K562 (cell line): ENCODE data around the gene RMC1. TPM values are rescaled to one million over a fixed set of nuclear protein-coding genes. Genes with fewer than 3 reads are reported as not detected.

Experiments used
- ATAC-seq: fragments of 200-7000 bp; cut with Tn5 transposase; 3 replicates; pipeline ENCODE4 v1.9.1; 2020; ENCODE audit warnings: moderate library complexity
- BruUV-seq: library from RNA; stranded (reverse); fragments of 400-500 nt; replicated peaks from 2 replicates; lab custom pipeline; 2021; lab: Mats Ljungman, UMichigan
- CTCF ChIA-PET: fragments of 300-600 bp; formaldehyde crosslinking; extraction: SDS; loops from one replicate; lab custom pipeline; 2021; ENCODE audit warnings: low intra/inter-chr PET ratio; lab: Yijun Ruan, JAX
- POLR2A ChIA-PET: fragments of 300-600, 350-650 bp; sonication (Branson Sonifier 250); formaldehyde crosslinking; extraction: SDS; loops from one replicate; lab custom pipeline; 2021; ENCODE audit warnings: antibody characterized with exemption, inconsistent platforms; lab: Yijun Ruan, JAX
- DNase-seq, 4 experiments: peaks; one replicate each; pipeline versions ENCODE4 v3.0.0 to v3.0.0-alpha.2; 2011 to 2018; ENCODE audit warnings: low spot score in 3 of 4, mixed read lengths in 3 of 4; ENCODE audit errors: extremely low read depth in 1 of 4
- FAIRE-seq: peaks from 2 replicates; lab custom pipeline; 2011; peaks lifted over from hg19 to GRCh38; lab: Jason Lieb, UNC
- H2AFZ ChIP-seq: 2 replicates; pipeline ENCODE4 v1.6.0; 2011; ENCODE audit warnings: low read depth, low read length, control low read depth, inconsistent platforms
- H3K27ac ChIP-seq: fragments of 200-600 bp; 3 replicates; pipeline ENCODE4 v1.8.0; 2011; ENCODE audit warnings: low read depth, mild to moderate bottlenecking, control low read depth, inconsistent platforms, low read length, moderate library complexity, mixed read lengths; ENCODE audit errors: extremely low read depth
- H3K27me3 ChIP-seq, 2 experiments: fragments of 300-600 bp in 1 of 2; 2 replicates in 1 of 2; 3 replicates in 1 of 2; pipeline versions ENCODE4 v1.6.0 to v1.8.0; 2011; ENCODE audit warnings: inconsistent platforms in 2 of 2, low read length in 2 of 2, mild to moderate bottlenecking in 1 of 2, mixed read lengths in 1 of 2, moderate library complexity in 1 of 2; ENCODE audit not compliant: control insufficient read depth in 2 of 2, insufficient read depth in 2 of 2
- H3K36me3 ChIP-seq: fragments of 300-600 bp; 3 replicates; pipeline ENCODE4 v1.8.0; 2011; ENCODE audit warnings: mild to moderate bottlenecking, low read length, inconsistent platforms; ENCODE audit not compliant: control insufficient read depth, insufficient read depth
- H3K4me1 ChIP-seq, 2 experiments: fragments of 200-600 bp in 1 of 2; replicated peaks in 1 of 2; 2 replicates in 1 of 2; 3 replicates in 1 of 2; pipeline versions ENCODE4 v1.5.1 to v1.8.0; 2011; ENCODE audit warnings: inconsistent platforms in 2 of 2, low read length in 2 of 2, mild to moderate bottlenecking in 1 of 2, mixed read lengths in 1 of 2, moderate library complexity in 1 of 2; ENCODE audit not compliant: control insufficient read depth in 2 of 2, insufficient read depth in 2 of 2
- H3K4me2 ChIP-seq: 2 replicates; pipeline ENCODE4 v1.6.1; 2011; ENCODE audit warnings: low read length, control low read depth, inconsistent platforms, mixed read lengths; ENCODE audit not compliant: insufficient read depth
- H3K4me3 ChIP-seq: fragments of 200-600 bp; sonication (generic), shearing (Covaris generic); 2 replicates; pipeline ENCODE4 v1.5.1; 2016; ENCODE audit warnings: control low read depth, inconsistent platforms
- H3K79me2 ChIP-seq: fragments of 200-600 bp; 3 replicates; pipeline ENCODE4 v1.8.0; 2011; ENCODE audit warnings: low read length, inconsistent platforms; ENCODE audit not compliant: control insufficient read depth, insufficient read depth
- H3K9ac ChIP-seq, 2 experiments: 2 replicates each; pipeline versions ENCODE4 v1.6.0 to v1.6.1; 2011; ENCODE audit warnings: low read depth in 2 of 2, low read length in 2 of 2, control low read depth in 1 of 2, inconsistent platforms in 1 of 2, mild to moderate bottlenecking in 1 of 2, mixed read lengths in 1 of 2; ENCODE audit not compliant: insufficient read depth in 1 of 2
- H3K9me1 ChIP-seq: one replicate; pipeline ENCODE4 v1.6.0; 2011; ENCODE audit warnings: inconsistent platforms, mild to moderate bottlenecking, low read length, moderate library complexity; ENCODE audit not compliant: control insufficient read depth, insufficient read depth
- H3K9me3 ChIP-seq: replicated peaks from 2 replicates; pipeline ENCODE4 v1.5.1; 2011; ENCODE audit warnings: low read depth, low read length, inconsistent platforms; ENCODE audit not compliant: control insufficient read depth, insufficient read depth
- H4K20me1 ChIP-seq: replicated peaks from 2 replicates; pipeline ENCODE4 v1.6.1; 2011; ENCODE audit warnings: low read length, inconsistent platforms, mixed read lengths; ENCODE audit not compliant: control insufficient read depth, insufficient read depth
- JUN ChIP-seq, 2 experiments: sonication (generic) in 1 of 2; formaldehyde crosslinking in 1 of 2; IDR thresholded peaks; 2 replicates each; pipeline versions ENCODE4 v1.6.1 to v1.8.0; 2012 to 2022; ENCODE audit warnings: borderline replicate concordance in 2 of 2, mild to moderate bottlenecking in 2 of 2, improper control_type of control experiment in 1 of 2, low read depth in 1 of 2, low read length in 1 of 2, missing genetic modification reagents in 1 of 2
- L3MBTL2 ChIP-seq: fragments of 450-650 bp; IDR thresholded peaks from 2 replicates; pipeline ENCODE4 v1.6.1; 2016; ENCODE audit warnings: mild to moderate bottlenecking, moderate library complexity
- PRMT5 ChIP-seq: sonication (generic); formaldehyde crosslinking; IDR thresholded peaks from 2 replicates; pipeline ENCODE4 v1.5.0; 2020; ENCODE audit warnings: missing genetic modification reagents
- RNF2 ChIP-seq: sonication (generic); IDR thresholded peaks from 2 replicates; pipeline ENCODE4 v1.6.1; 2016
- SLC30A9 ChIP-seq: fragments of 250-450 bp; sonication (Bioruptor Pico); IDR thresholded peaks from 2 replicates; pipeline ENCODE4 v1.8.0; 2022; ENCODE audit warnings: mild to moderate bottlenecking, moderate library complexity
- ZNF23 ChIP-seq: fragments of 250-450 bp; sonication (Bioruptor Pico); IDR thresholded peaks from 2 replicates; pipeline ENCODE4 v1.4.0; 2020; ENCODE audit warnings: mild to moderate bottlenecking
- ZNF263 ChIP-seq: sonication (generic); formaldehyde crosslinking; IDR thresholded peaks from 2 replicates; pipeline ENCODE4 v1.8.0; 2022; ENCODE audit warnings: mild to moderate bottlenecking, missing genetic modification reagents, borderline replicate concordance
- ZNF551 ChIP-seq: fragments of 250-450 bp; sonication (Bioruptor Pico); IDR thresholded peaks from 2 replicates; pipeline ENCODE4 v1.5.0; 2021; ENCODE audit warnings: mild to moderate bottlenecking, moderate library complexity
- WGBS: fragments of 100-300 bp; shearing (Covaris generic); methylation state at CpG from one replicate; pipeline ENCODE4 v1.1.6; 2016; ENCODE audit warnings: low coverage, mixed read lengths; ENCODE audit not compliant: insufficient coverage; ENCODE audit errors: missing lambda C conversion rate; 5-methylcytosine and 5-hydroxymethylcytosine counted together
- in situ Hi-C: fragments of 300-500 bp; cut with MboI; formaldehyde crosslinking; loops from 4 replicates; pipeline ENCODE4 v1.15.0; 2018; ENCODE audit warnings: inconsistent platforms, mixed read lengths
- intact Hi-C: fragments of 100-400 bp; cut with micrococcal nuclease; formaldehyde crosslinking; loops from 2 replicates; pipeline ENCODE4 v1.14.2; 2022
- polyA plus RNA-seq, 8 experiments: library from polyadenylated mRNA; depleted of rRNA in 4 of 8; stranded (reverse) in 5 of 8; unstranded in 3 of 8; fragments of >200 nt; fragmentation: Nextera tagmentation in 2 of 8; fragmentation: Illumina TruSeq in 1 of 8; extraction: Ambion mirVana in 2 of 8; extraction: Trizol in 1 of 8; gene quantifications; 2 replicates each; pipeline versions ENCODE4 v1.2.1 to v1.2.3, GENCODE V29; 2011 to 2014; ENCODE audit warnings: inconsistent platforms in 1 of 8, missing spikeins in 1 of 8
- total RNA-seq, 7 experiments: library from RNA; depleted of rRNA in 6 of 7; stranded (reverse); fragments of >200 nt in 6 of 7; fragmentation: Illumina TruSeq in 2 of 7; extraction: Trizol in 2 of 7; gene quantifications; 2 replicates each; pipeline versions ENCODE4 v1.2.1 to v1.2.3, GENCODE V29; 2011 to 2021; ENCODE audit warnings: low replicate concordance in 1 of 7
- TF ChIP-seq, protein P1 (sequence below): fragments of 450-650 bp; formaldehyde crosslinking; IDR thresholded peaks from 2 replicates; pipeline ENCODE4 v1.4.0; 2020; ENCODE audit warnings: mild to moderate bottlenecking, mixed read lengths
- TF ChIP-seq, protein P2 (sequence below): fragments of 450-650 bp; formaldehyde crosslinking; IDR thresholded peaks from 2 replicates; pipeline ENCODE4 v1.4.0; 2020; ENCODE audit warnings: mild to moderate bottlenecking
- TF ChIP-seq, protein P3 (sequence below): fragments of 200-400 bp; formaldehyde crosslinking; IDR thresholded peaks from 2 replicates; pipeline ENCODE4 v1.6.1; 2017; ENCODE audit warnings: mild to moderate bottlenecking, low read depth, low read length, moderate library complexity
- TF ChIP-seq, protein P4 (sequence below): IDR thresholded peaks from 3 replicates; pipeline ENCODE4 v1.6.1; 2011; ENCODE audit warnings: borderline replicate concordance, mild to moderate bottlenecking, moderate library complexity; ENCODE audit not compliant: insufficient read length; ENCODE audit errors: extremely low read depth

Gene RMC1
- total and polyA plus RNA-seq, 9 of the 15 experiments (the other 6 are each of a cell fraction or from before 2014, with no cell fraction given): 7.5 to 42.4 (median 35.5) TPM

DNA sequence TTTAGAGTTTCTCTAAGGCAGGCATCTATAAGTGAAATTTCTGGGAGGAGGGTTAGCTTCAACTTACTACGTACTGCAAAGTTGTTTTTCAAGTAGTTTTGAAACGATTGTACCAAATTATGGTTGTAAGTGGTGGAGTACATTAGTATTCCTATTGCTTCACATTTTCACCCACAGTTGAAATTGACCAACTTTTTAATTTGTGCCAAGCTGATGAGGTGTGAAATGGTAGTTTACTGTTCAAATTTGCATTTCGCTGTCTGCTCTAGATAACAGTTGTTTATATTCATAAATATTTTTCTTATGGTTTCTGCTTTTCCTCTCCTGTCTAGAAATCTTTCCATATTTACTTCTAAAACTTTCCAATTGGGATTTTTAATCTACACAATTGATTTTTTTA, 64.4 kb downstream of the RMC1 start:
- CTCF ChIA-PET: no interaction called here
- no peaks in the 10 kb centered on the region for H3K9me1 ChIP-seq
- ATAC-seq: no peak
- no peak overlapping the region for H2AFZ ChIP-seq
- no peaks in the 10 kb centered on the region for H4K20me1 ChIP-seq
- H3K79me2 ChIP-seq: no peaks in the 10 kb centered on the region
- no peak overlapping the region for H3K4me2 ChIP-seq
- H3K36me3 ChIP-seq: peaks cover 86% of the 10 kb centered on the region
- intact Hi-C loops (no loop called here), in situ Hi-C loops (no loop called here)
- H3K4me3 ChIP-seq: no peak overlapping the region
- H3K27ac ChIP-seq: no peak overlapping the region
- H3K9ac ChIP-seq: no peak overlapping the region
- POLR2A ChIA-PET: no interaction called here
- no peak for DNase-seq
- no peaks in the 10 kb centered on the region for H3K27me3 ChIP-seq
- no peak for FAIRE-seq
- no peaks in the 10 kb centered on the region for H3K9me3 ChIP-seq
- no TSS peak for BruUV-seq
- 96% methylated on average over 3 of the region's 3 CpGs for WGBS
- TF ChIP-seq PRMT5 (no peak), L3MBTL2 (no peak), ZNF23 (CRISPR knock-in tag) (no peak), SLC30A9 (CRISPR knock-in tag) (no peak), JUN (IDR thresholded peaks at IDR 0.05; ENCODE audit: borderline replicate concordance, low read depth, low read length) (no peak), JUN (CRISPR knock-in tag; IDR thresholded peaks at IDR 0.05; ENCODE audit: borderline replicate concordance) (no peak), ZNF263 (no peak), ZNF551 (no peak), RNF2 (no peak)
- TF ChIP-seq, protein P1, sequence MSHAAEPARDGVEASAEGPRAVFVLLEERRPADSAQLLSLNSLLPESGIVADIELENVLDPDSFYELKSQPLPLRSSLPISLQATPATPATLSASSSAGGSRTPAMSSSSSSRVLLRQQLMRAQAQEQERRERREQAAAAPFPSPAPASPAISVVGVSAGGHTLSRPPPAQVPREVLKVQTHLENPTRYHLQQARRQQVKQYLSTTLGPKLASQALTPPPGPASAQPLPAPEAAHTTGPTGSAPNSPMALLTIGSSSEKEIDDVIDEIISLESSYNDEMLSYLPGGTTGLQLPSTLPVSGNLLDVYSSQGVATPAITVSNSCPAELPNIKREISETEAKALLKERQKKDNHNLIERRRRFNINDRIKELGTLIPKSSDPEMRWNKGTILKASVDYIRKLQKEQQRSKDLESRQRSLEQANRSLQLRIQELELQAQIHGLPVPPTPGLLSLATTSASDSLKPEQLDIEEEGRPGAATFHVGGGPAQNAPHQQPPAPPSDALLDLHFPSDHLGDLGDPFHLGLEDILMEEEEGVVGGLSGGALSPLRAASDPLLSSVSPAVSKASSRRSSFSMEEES: no peak
- TF ChIP-seq, protein P2, sequence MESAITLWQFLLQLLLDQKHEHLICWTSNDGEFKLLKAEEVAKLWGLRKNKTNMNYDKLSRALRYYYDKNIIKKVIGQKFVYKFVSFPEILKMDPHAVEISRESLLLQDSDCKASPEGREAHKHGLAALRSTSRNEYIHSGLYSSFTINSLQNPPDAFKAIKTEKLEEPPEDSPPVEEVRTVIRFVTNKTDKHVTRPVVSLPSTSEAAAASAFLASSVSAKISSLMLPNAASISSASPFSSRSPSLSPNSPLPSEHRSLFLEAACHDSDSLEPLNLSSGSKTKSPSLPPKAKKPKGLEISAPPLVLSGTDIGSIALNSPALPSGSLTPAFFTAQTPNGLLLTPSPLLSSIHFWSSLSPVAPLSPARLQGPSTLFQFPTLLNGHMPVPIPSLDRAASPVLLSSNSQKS (CRISPR knock-in tag): no peak
- TF ChIP-seq, protein P3, sequence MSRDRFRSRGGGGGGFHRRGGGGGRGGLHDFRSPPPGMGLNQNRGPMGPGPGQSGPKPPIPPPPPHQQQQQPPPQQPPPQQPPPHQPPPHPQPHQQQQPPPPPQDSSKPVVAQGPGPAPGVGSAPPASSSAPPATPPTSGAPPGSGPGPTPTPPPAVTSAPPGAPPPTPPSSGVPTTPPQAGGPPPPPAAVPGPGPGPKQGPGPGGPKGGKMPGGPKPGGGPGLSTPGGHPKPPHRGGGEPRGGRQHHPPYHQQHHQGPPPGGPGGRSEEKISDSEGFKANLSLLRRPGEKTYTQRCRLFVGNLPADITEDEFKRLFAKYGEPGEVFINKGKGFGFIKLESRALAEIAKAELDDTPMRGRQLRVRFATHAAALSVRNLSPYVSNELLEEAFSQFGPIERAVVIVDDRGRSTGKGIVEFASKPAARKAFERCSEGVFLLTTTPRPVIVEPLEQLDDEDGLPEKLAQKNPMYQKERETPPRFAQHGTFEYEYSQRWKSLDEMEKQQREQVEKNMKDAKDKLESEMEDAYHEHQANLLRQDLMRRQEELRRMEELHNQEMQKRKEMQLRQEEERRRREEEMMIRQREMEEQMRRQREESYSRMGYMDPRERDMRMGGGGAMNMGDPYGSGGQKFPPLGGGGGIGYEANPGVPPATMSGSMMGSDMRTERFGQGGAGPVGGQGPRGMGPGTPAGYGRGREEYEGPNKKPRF: no peak
- TF ChIP-seq, protein P4, sequence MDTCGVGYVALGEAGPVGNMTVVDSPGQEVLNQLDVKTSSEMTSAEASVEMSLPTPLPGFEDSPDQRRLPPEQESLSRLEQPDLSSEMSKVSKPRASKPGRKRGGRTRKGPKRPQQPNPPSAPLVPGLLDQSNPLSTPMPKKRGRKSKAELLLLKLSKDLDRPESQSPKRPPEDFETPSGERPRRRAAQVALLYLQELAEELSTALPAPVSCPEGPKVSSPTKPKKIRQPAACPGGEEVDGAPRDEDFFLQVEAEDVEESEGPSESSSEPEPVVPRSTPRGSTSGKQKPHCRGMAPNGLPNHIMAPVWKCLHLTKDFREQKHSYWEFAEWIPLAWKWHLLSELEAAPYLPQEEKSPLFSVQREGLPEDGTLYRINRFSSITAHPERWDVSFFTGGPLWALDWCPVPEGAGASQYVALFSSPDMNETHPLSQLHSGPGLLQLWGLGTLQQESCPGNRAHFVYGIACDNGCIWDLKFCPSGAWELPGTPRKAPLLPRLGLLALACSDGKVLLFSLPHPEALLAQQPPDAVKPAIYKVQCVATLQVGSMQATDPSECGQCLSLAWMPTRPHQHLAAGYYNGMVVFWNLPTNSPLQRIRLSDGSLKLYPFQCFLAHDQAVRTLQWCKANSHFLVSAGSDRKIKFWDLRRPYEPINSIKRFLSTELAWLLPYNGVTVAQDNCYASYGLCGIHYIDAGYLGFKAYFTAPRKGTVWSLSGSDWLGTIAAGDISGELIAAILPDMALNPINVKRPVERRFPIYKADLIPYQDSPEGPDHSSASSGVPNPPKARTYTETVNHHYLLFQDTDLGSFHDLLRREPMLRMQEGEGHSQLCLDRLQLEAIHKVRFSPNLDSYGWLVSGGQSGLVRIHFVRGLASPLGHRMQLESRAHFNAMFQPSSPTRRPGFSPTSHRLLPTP: no peak
- TF ChIP-seq, all 486 proteins: peak for 0
- no peaks in the 10 kb centered on the region for H3K4me1 ChIP-seq
